DND-41 (cell line): ENCODE results near the gene SYNE3.

Experiments used
- EZH2 ChIP-seq: IDR thresholded peaks from 3 replicates; pipeline ENCODE4 v1.6.1; 2012; ENCODE audit warnings: borderline replicate concordance, low read depth, mild to moderate bottlenecking, moderate library complexity, low read length, inconsistent platforms; ENCODE audit not compliant: severe bottlenecking
- TF ChIP-seq, protein P1 (sequence below): IDR thresholded peaks from 2 replicates; pipeline ENCODE4 v1.5.1; 2012; ENCODE audit warnings: borderline replicate concordance, low read length, moderate library complexity, mild to moderate bottlenecking; ENCODE audit not compliant: poor library complexity, severe bottlenecking; ENCODE audit errors: extremely low read depth

DNA sequence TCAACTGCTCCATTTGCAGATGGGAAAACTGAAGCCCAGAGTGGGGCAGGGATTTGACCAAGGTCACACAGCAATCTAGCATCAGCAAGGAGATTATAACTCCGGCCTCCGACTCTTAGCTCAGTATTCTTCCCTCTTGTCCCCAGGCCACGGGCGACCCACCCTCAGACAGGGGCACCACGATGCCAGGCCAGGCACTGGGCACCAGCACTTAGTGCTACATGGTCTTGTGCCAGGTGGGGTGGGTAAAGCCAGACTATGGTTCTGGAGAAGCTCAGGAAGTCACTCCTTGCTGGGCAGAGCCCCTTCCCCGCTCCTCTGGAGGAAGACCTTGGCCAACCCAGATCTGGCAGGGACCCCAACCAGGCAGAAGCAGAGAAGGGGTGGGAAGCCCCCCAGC is 41.5 kb downstream of the SYNE3 start:
- TF ChIP-seq, protein P1, sequence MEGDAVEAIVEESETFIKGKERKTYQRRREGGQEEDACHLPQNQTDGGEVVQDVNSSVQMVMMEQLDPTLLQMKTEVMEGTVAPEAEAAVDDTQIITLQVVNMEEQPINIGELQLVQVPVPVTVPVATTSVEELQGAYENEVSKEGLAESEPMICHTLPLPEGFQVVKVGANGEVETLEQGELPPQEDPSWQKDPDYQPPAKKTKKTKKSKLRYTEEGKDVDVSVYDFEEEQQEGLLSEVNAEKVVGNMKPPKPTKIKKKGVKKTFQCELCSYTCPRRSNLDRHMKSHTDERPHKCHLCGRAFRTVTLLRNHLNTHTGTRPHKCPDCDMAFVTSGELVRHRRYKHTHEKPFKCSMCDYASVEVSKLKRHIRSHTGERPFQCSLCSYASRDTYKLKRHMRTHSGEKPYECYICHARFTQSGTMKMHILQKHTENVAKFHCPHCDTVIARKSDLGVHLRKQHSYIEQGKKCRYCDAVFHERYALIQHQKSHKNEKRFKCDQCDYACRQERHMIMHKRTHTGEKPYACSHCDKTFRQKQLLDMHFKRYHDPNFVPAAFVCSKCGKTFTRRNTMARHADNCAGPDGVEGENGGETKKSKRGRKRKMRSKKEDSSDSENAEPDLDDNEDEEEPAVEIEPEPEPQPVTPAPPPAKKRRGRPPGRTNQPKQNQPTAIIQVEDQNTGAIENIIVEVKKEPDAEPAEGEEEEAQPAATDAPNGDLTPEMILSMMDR = no peak
- no peak for TF ChIP-seq EZH2
